Measurements from ENCODE around the gene DLG4.

Gene DLG4

GRCh38 chr17:7222972-7223292 is 3.3 kb upstream of the DLG4 start:
- Histone ChIP-seq H3K27ac (no peak overlapping the region), H3K4me3 (no peak overlapping the region)
- DNase-seq (ENCODE audit: low spot score): no peak
- TF ChIP-seq CTCF (IDR thresholded peaks at IDR 0.05): no peak

- Histone ChIP-seq H3K27ac (peak overlapping the region in 1 of 2 donors; percentile 99), H3K4me3 (no peak overlapping the region)
- TF ChIP-seq CTCF (IDR thresholded peaks at IDR 0.05): no peak
- DNase-seq (ENCODE audit: low spot score): no peak
These were observed 2.7 kb upstream of the DLG4 start for GRCh38 chr17:7222093-7222971.

GRCh38 chr17:7221278-7222092 is 1.8 kb upstream of the DLG4 start:
- TF ChIP-seq CTCF (IDR thresholded peaks at IDR 0.05): no peak
- DNase-seq (ENCODE audit: low spot score): no peak
- Histone ChIP-seq H3K27ac (peak overlapping the region; percentile 98 to 99), H3K4me3 (peak overlapping the region; percentile 95)

- DNase-seq (ENCODE audit: low spot score): no peak
- Histone ChIP-seq H3K27ac (peak overlapping the region; percentile 98 to 99), H3K4me3 (peak overlapping the region; percentile 95)
- no peak for TF ChIP-seq CTCF (IDR thresholded peaks at IDR 0.05)
These were observed 1.1 kb upstream of the DLG4 start for GRCh38 chr17:7220593-7221277.

- peak overlapping the region; percentile 98 to 99 for H3K27ac ChIP-seq
These were observed 316 bp downstream of the DLG4 start for GRCh38 chr17:7219229-7219811.

More at GRCh38 chr17:7219229-7219811, 316 bp downstream of the DLG4 start:
- DNase-seq (ENCODE audit: low spot score): no peak
- peak overlapping the region; percentile 95 for H3K4me3 ChIP-seq
- TF ChIP-seq CTCF (IDR thresholded peaks at IDR 0.05): no peak
